HG03095 (cell line): Measurements from ENCODE around the gene GARIN5A.

Experiments
- ATAC-seq: cut with Tn5 transposase; IDR thresholded peaks from one replicate; pipeline ENCODE4 v1.9.1; 2021; ENCODE audit warnings: moderate library complexity; ENCODE audit not compliant: unreplicated experiment

Gene GARIN5A

GRCh38 chr19:50509366-50509765, 32.7 kb upstream of the GARIN5A start:
- no peak for ATAC-seq

DNA sequence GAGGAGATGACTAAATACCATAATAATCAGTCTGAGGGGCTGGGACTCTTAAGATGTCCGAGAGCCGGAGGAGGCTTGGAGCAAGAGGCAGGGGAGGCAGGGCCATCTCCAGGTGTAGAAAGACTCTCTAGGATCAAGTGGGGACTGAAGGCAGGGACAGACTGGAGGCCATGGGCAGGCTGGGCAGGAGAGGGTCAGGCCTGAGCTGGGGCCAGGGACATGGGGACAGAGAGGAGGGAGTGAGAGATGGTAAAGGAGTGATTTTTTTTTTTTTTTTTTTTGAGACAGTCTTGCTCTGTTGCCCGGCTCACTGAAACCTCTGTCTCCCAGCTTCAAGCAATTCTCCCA, 32.2 kb upstream of the GARIN5A start:
- ATAC-seq = no peak

DNA sequence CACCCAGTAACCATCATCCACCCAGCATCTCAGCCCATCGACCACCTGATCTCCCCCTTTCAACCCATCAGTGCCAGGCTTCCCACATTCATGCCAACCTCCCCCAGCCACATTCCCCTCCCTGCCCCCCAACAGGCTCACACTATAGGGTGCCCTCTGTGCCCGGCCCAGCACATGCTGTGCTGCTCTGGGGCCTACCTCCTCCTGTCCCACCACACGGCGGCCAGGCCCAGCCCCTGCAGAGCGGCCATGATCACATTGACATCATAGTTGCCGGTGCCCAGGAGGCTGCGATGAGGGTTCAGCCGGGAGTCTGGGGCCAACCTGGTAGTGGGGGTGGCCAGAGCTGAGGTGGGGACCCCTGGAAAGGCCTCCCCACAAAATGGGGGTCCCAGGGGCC, 30.7 kb upstream of the GARIN5A start:
- ATAC-seq = no peak

- no peak for ATAC-seq
Measured at GRCh38 chr19:50506700-50507099, 30.1 kb upstream of the GARIN5A start.

DNA sequence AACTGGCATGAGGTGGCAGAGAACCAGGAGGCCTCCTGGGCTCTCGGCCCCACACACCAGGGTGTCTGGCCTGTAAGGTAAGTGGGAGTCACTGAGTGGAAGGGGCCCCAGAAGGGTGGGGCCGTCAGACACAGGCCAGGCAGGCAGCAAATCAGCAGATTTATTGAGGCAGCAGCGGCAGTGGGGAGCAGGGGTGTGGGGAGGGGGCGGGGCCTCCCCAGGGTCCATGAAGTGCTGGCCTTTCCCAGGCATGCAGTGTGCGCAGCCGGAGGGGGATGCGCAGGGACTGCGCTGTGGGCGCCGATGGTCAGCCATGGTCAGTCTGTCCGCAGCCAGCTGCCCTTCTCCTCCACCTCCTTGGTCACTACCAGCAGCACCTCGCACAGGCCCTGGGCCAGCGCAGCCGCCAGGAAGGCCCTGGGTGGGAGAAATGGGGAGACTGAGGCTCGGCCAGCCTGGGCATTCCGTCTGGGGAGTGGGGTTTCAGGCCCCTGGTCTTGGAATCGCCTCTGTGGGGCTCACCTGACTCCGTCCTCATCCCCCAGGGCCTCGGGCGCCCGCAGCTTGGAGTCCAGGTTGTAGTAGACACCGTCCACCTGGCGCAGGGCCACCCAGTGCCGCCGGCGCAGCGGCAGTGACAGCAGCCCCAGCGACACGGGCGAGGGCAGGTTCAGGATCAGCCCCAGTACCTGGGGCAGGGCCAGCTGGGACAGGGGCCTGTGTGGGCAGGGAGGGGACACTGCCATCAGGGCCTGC, 29.4 kb upstream of the GARIN5A start:
- ATAC-seq = no peak

DNA sequence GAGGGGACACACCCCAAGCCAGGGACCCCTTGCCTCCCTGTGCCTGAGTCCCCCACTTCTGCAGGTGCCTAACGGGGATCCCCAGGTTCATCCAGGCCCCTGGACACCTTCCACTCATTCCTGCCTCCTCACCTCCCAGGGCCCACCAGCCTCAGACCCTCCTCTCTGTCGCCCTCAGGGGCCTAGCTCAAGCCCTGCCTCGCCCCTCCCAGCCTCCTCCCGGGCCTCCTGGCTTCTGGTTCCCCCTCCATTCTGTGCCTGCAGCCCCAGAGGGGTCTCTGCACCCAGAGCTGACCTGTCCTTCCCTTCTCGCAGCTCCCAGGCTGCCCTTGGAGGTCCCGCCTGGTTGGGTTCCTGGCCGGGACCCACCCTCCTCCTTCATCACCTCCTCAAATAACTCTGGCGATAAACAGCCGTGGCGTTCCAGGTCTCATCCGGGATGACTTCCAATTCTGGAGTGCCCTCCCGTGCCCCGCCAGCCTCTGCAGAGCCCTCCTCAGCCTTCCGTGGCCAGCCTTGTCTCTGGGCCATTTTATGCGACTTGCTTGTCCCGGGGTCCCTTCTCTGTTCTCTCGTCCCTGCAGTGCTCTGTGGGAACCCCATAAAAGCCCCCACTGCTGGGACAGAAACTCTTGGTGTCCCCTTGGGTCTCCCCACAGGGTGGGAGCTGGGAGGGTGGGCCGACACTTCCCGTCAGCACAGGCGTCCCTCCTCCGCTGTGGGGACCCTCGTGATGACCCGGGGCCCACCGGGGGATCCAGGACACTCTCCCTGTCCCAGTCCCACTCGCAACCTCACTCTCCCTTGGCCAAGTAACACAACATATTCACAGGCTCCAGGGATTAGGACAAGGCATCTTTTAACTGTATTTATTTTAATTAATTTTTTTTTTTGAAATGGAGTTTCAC, 25.2 kb upstream of the GARIN5A start:
- no peak for ATAC-seq

- ATAC-seq = no peak
Measured at GRCh38 chr19:50501186-50501567, 24.5 kb upstream of the GARIN5A start.

DNA sequence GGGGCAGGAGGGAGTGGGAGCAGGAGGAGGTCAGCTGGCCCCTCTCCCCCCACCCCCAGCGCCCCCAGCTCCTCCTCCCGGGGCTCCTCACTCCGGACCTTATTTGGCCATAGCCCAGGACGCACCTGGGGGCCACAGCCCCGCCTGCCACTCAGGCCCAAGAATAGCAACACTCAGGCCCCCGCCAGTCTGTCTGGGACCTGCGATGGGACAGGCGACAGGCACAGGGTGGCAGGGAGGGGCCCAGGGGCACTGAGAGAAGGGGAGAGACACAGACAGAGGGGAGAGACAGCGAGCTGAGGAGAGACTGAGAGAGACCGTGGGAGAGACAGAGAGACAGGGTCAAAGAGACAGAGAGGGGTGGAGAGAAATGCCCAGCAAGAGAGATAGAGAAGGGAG, 24.1 kb upstream of the GARIN5A start:
- ATAC-seq = no peak

DNA sequence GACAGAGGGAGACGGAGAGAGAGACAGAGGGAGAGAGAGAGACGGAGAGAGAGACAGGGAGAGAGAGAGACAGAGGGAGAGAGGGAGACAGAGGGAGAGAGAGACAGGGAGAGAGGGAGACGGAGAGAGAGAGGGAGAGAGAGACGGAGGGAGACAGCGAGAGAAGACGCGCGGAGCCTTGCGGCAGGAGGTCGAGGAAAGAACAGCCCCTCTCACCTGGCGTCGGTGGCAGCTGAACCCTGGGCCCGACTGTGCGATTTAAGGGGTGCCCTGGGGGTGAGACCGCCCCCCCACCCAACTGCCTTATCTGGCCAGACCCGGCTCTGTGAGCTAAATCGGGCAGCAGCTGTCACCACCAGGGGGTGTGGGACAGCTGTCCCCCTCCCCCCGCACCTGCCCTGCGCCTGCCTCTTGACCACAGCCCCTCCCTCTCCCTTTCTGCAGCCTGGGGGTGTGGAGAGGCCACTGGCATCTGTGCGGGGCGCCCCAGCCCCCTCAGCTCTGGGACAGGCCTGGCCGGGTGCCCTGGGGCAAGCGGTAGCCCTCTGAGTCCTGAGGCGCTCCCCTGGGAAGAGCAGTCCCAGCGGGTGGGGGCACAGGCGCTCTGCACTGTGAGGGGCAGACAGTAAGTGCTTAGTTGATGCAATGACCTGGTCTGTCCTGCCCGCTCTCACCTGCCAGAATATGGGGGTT, 23.6 kb upstream of the GARIN5A start:
- no peak for ATAC-seq

DNA sequence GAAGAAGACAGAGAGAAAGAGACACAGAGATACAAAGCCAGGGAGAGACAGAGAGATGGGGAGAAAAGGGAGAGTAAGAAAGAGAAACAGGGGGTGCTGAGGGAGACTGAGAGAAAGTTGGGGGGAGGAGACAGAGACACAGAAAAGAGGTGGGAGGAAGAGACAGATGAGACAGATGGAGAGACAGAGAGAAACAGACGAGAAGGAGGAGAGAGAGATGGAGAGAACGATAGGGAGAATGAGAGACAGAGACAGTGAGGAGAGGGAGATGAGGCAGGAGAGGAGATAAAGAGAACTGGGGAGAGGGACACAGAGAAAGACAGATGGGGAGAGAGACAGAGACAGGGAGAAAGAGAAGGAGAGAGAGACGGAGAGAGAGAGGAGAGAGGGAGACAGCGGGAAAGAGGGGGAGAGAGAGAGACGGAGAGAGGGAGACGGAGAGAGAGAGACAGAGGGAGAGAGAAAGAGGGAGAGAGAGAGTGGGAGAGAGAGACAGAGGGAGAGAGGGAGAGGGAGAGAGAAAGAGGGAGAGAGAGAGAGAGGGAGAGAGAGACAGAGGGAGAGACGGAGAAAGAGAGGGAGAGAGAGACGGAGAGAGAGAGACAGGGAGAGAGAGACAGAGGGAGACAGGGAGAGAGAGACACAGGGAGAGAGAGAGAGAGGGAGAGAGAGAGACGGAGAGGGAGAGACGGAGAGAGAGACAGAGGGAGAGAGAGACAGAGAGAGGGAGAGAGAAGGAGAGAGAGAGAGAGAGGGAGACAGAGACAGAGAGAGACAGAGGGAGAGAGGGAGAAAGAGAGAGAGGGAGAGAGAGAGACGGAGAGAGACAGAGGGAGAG, 21.8 kb upstream of the GARIN5A start:
- ATAC-seq = no peak

GRCh38 chr19:50497022-50497405, 20.4 kb upstream of the GARIN5A start:
- ATAC-seq = no peak

DNA sequence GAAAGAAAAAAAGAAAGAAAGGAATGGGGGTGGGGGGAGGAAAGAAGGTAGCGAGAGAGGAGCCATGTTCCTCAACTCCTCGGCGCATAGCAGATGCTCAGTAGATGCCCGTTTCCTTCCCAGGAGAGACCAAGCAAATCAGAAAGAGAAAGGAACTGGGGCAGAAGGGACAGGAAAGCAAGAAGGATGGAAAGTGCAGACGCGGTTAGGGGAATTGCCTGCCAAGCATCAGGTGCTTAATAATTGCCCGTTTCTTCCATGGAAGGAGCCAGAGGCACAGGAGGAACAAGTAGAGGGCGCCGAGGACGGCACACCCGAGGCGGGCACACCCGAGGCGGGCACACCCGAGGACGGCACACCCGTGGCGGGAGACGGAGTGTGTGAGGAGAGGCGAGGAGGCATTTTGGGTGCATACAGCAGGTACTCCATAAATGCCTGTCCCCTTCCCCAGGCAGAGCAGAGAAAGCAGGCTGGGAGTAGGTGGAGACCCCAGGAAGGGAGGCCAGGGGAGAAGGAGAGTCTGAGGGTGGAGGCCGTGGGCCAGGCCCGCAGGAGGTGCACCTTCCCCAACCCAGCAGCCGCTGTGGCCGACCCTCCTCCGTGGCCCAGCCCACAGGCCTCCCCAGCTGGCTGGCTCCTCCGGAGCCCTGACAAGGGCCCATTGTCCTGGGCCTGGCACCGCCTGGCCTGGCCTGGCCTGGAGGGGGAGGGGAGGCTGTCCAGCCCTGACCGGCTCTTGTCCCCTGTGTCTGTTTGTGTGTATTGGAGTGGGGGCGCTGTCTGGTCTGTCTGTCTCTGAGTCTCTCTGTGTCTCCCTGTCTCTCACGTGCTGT, 19.8 kb upstream of the GARIN5A start:
- ATAC-seq = no peak

GRCh38 chr19:50495020-50495531, 18.4 kb upstream of the GARIN5A start:
- ATAC-seq = no peak

DNA sequence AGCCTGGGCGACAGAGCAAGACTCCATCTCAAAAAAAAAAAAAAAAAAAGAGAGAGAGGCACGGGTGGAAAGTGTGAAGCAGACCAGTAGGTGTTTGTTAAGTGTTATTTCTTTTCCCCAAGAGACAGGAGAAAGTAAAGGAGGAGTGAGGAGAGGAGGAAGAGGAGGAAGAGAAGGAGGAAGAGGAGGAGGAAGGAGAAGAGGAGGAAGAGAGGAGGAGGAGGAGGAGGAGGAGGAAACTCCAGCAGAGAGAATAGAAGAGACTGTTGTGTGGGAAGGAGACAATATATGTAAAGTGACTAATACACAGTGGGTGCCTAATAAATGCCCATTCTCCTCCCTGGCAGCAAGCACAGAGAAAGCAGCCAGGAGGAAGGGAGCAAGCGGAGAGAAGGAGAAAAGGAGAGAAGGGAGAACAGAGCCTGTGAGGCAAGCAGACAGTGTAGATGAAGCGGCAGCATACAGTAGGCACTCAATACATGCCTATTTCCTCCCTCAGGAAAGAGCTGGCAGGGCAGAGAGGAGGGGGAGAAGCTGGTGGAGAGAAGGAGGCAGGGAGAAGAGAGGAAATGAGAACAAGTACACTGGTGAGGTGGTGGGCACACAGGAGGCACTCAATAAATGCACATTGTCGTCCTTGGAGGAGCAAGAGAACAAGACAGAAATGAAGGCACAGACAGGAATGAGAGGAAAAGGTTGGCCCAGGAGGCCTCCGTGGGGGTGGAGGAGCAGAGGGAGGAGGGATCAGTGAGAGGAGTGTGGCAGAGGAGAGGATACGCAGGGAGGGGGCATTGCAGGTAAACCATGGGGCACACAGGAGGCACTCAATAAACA, 17.8 kb upstream of the GARIN5A start:
- no peak for ATAC-seq

- no peak for ATAC-seq
Measured at GRCh38 chr19:50493171-50493570, 16.5 kb upstream of the GARIN5A start.

DNA sequence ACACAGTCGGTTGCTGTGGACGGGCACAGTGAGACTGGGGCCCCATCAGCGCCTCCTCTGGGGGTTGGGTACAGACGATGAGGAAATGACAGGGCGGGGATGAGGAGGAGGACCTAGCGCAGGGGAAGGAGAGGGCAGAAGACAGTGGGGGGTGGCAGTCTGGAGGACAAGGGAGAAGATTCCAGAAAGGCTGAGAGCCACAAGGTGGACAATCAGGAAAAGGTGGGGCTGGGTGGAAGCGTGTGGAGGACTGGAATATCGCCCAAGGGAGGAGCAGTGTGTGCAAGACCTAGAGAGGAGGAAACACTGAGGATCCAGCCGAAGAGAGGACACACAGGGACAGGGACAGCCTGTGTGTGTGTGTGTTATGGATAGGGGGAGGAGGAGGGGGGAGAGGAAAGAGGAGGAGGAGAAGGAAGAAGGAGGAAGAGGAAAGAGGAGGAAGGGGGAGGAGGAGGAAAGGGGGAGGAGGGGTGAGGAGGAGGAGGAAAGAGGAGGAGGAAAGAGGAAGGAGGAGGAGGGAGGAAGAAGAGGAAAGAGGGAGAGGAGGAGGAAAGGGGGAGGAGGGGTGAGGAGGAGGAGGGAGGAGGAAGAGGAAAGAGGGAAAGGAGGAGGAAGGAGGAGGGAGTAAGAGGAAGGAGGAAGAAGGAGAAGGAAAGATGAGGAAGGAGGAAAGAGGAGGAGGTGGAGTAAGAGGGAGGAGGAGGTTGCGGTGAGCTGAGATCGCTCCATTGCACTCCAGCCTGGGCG, 15.8 kb upstream of the GARIN5A start:
- ATAC-seq = no peak

GRCh38 chr19:50490991-50491472, 14.4 kb upstream of the GARIN5A start:
- no peak for ATAC-seq

DNA sequence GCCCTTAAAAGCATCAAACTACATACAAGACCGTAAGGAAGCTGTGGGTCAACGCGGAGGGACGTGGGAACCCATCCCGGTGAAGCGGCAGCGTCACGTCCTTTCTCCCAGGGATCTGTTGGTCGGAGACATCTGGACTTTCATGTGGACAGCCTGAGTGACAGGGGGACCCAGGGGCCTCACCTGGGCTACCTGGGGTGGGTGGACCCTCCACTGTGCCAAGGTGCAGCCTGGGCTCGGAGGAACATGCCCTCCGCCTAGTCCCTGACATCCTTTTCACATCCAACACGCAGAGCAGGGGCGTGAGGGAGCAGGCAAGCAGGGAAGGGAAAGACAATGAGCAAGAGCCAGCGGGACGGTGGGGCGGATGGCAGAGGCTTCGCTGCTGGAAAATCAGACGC, 13.8 kb upstream of the GARIN5A start:
- no peak for ATAC-seq
